Muscle layer of colon (tissue), 2 donors: ENCODE results near the gene CNOT2.

Experiments used
- H3K27ac ChIP-seq: one replicate; pipeline ENCODE4 v1.7.0; 2013; ENCODE audit warnings: low read depth, mild to moderate bottlenecking, low read length, moderate library complexity
- H3K27me3 ChIP-seq, 2 donors: one replicate each; pipeline ENCODE4 v1.7.0; 2013; ENCODE audit warnings: low read length in 2 of 2, mild to moderate bottlenecking in 2 of 2; ENCODE audit not compliant: insufficient read depth in 2 of 2, control insufficient read depth in 1 of 2
- H3K36me3 ChIP-seq: one replicate; pipeline ENCODE4 v1.7.0; 2013; ENCODE audit warnings: mild to moderate bottlenecking, low read length; ENCODE audit not compliant: insufficient read depth
- H3K4me1 ChIP-seq: one replicate; pipeline ENCODE4 v1.7.0; 2013; ENCODE audit warnings: mild to moderate bottlenecking, low read length; ENCODE audit not compliant: insufficient read depth
- H3K4me3 ChIP-seq, 2 donors: one replicate each; pipeline ENCODE4 v1.7.0; 2013; ENCODE audit warnings: low read length in 2 of 2, low read depth in 1 of 2, mild to moderate bottlenecking in 1 of 2, moderate library complexity in 1 of 2
- H3K9ac ChIP-seq: one replicate; pipeline ENCODE4 v1.7.0; 2013; ENCODE audit warnings: low read length
- H3K9me3 ChIP-seq: one replicate; pipeline ENCODE4 v1.7.0; 2013; ENCODE audit warnings: mild to moderate bottlenecking, low read length
- donor health status: abdominal sarcoma.
- donor health status: Adenocarcinoma of cecum.

The CNOT2 gene

GRCh38 chr12:70240673-70241072, 2.6 kb upstream of the CNOT2 start:
- H3K9ac ChIP-seq = no peak overlapping the region
- peaks cover 19% of the 10 kb centered on the region for H3K4me1 ChIP-seq
- H3K27ac ChIP-seq = no peak overlapping the region
- H3K36me3 ChIP-seq = peaks cover 5% of the 10 kb centered on the region
- H3K4me3 ChIP-seq = no peak overlapping the region
- no peaks in the 10 kb centered on the region for H3K27me3 ChIP-seq
- no peaks in the 10 kb centered on the region for H3K9me3 ChIP-seq

- Histone ChIP-seq H3K4me3 (no peak overlapping the region), H3K9ac (no peak overlapping the region)
These were observed 1.4 kb upstream of the CNOT2 start for GRCh38 chr12:70241845-70242244.

GRCh38 chr12:70243510-70244371, 508 bp downstream of the CNOT2 start:
- Histone ChIP-seq H3K36me3 (peaks cover 5% of the 10 kb centered on the region), H3K4me1 (peaks cover 37% of the 10 kb centered on the region), H3K4me3 (peak overlapping the region; percentile 78 to 91), H3K27ac (peak overlapping the region; percentile 87), H3K9ac (peak overlapping the region; percentile 37), H3K27me3 (no peaks in the 10 kb centered on the region), H3K9me3 (no peaks in the 10 kb centered on the region)

More at GRCh38 chr12:70241845-70242244, 1.4 kb upstream of the CNOT2 start:
- Histone ChIP-seq H3K27ac (no peak overlapping the region), H3K9me3 (no peaks in the 10 kb centered on the region), H3K36me3 (peaks cover 5% of the 10 kb centered on the region), H3K4me1 (peaks cover 26% of the 10 kb centered on the region), H3K27me3 (no peaks in the 10 kb centered on the region)

- Histone ChIP-seq H3K27ac (peak overlapping the region; percentile 78), H3K9me3 (no peaks in the 10 kb centered on the region), H3K4me1 (peaks cover 41% of the 10 kb centered on the region), H3K27me3 (no peaks in the 10 kb centered on the region), H3K9ac (peak overlapping the region; percentile 37), H3K36me3 (peaks cover 5% of the 10 kb centered on the region), H3K4me3 (peak overlapping the region; percentile 78 to 91)
These were observed 1.2 kb downstream of the CNOT2 start for GRCh38 chr12:70244409-70244808.

GRCh38 chr12:70245458-70245857, 2.2 kb downstream of the CNOT2 start:
- H3K4me3 ChIP-seq = no peak overlapping the region
- peaks cover 3% of the 10 kb centered on the region for H3K36me3 ChIP-seq
- H3K27me3 ChIP-seq = no peaks in the 10 kb centered on the region
- no peaks in the 10 kb centered on the region for H3K9me3 ChIP-seq
- no peak overlapping the region for H3K9ac ChIP-seq
- peaks cover 51% of the 10 kb centered on the region for H3K4me1 ChIP-seq
- no peak overlapping the region for H3K27ac ChIP-seq

GRCh38 chr12:70246580-70246979, 3.3 kb downstream of the CNOT2 start:
- Histone ChIP-seq H3K4me1 (peaks cover 54% of the 10 kb centered on the region), H3K27ac (no peak overlapping the region)

GRCh38 chr12:70247653-70248199, 4.5 kb downstream of the CNOT2 start:
- no peak overlapping the region for H3K4me3 ChIP-seq
- no peaks in the 10 kb centered on the region for H3K36me3 ChIP-seq
- no peaks in the 10 kb centered on the region for H3K27me3 ChIP-seq
- no peak overlapping the region for H3K9ac ChIP-seq
- H3K27ac ChIP-seq = no peak overlapping the region
- no peaks in the 10 kb centered on the region for H3K9me3 ChIP-seq
- peaks cover 51% of the 10 kb centered on the region for H3K4me1 ChIP-seq

More at GRCh38 chr12:70246580-70246979, 3.3 kb downstream of the CNOT2 start:
- no peaks in the 10 kb centered on the region for H3K9me3 ChIP-seq
- no peaks in the 10 kb centered on the region for H3K27me3 ChIP-seq
- H3K36me3 ChIP-seq = no peaks in the 10 kb centered on the region
- no peak overlapping the region for H3K4me3 ChIP-seq
- H3K9ac ChIP-seq = no peak overlapping the region

- Histone ChIP-seq H3K27ac (no peak overlapping the region), H3K9ac (no peak overlapping the region), H3K27me3 (no peaks in the 10 kb centered on the region), H3K36me3 (no peaks in the 10 kb centered on the region), H3K9me3 (no peaks in the 10 kb centered on the region), H3K4me3 (no peak overlapping the region), H3K4me1 (peaks cover 55% of the 10 kb centered on the region)
These were observed 5.6 kb downstream of the CNOT2 start for GRCh38 chr12:70248876-70249275.

GRCh38 chr12:70249903-70250302, 6.7 kb downstream of the CNOT2 start:
- H3K27me3 ChIP-seq = no peaks in the 10 kb centered on the region
- H3K27ac ChIP-seq = no peak overlapping the region
- H3K4me1 ChIP-seq = peaks cover 49% of the 10 kb centered on the region
- H3K9ac ChIP-seq = no peak overlapping the region
- no peak overlapping the region for H3K4me3 ChIP-seq
- H3K36me3 ChIP-seq = no peaks in the 10 kb centered on the region
- no peaks in the 10 kb centered on the region for H3K9me3 ChIP-seq

GRCh38 chr12:70251226-70251625, 8.0 kb downstream of the CNOT2 start:
- Histone ChIP-seq H3K9me3 (no peaks in the 10 kb centered on the region), H3K4me1 (peaks cover 50% of the 10 kb centered on the region), H3K9ac (no peak overlapping the region), H3K27me3 (no peaks in the 10 kb centered on the region), H3K4me3 (no peak overlapping the region), H3K27ac (no peak overlapping the region), H3K36me3 (no peaks in the 10 kb centered on the region)

- no peaks in the 10 kb centered on the region for H3K27me3 ChIP-seq
- H3K9ac ChIP-seq = no peak overlapping the region
- H3K9me3 ChIP-seq = no peaks in the 10 kb centered on the region
- peaks cover 51% of the 10 kb centered on the region for H3K4me1 ChIP-seq
- H3K36me3 ChIP-seq = no peaks in the 10 kb centered on the region
- no peak overlapping the region for H3K4me3 ChIP-seq
- no peak overlapping the region for H3K27ac ChIP-seq
These were observed 8.4 kb downstream of the CNOT2 start for GRCh38 chr12:70251661-70252060.
